Effector CD4-positive, alpha-beta T cell (primary cell): Measurements from ENCODE around the gene STON2.
"Not testable (repeated sequence)": the region's sequence is repeated elsewhere in the genome, so short reads cannot be mapped to it uniquely, and the experiment has no call there.

Source experiments
- DNase-seq: peaks from one replicate; pipeline ENCODE4 v3.0.0-alpha.2; 2020

Gene STON2

GRCh38 chr14:81263777-81264410, 136.2 kb downstream of the STON2 start:
- DNase-seq = no peak

- DNase-seq = no peak
These were observed 138.9 kb downstream of the STON2 start for GRCh38 chr14:81261176-81261575.

- DNase-seq = no peak
These were observed 139.4 kb downstream of the STON2 start for GRCh38 chr14:81260732-81261131.

GRCh38 chr14:81256289-81256960, 143.7 kb downstream of the STON2 start:
- DNase-seq = no peak

GRCh38 chr14:81252278-81252677, 147.8 kb downstream of the STON2 start:
- no peak for DNase-seq

- no peak for DNase-seq
These were observed 152.8 kb downstream of the STON2 start for GRCh38 chr14:81247271-81247766.

- DNase-seq = no peak
These were observed 153.5 kb downstream of the STON2 start for GRCh38 chr14:81246461-81247270.

GRCh38 chr14:81245771-81246170, 154.4 kb downstream of the STON2 start:
- no peak for DNase-seq

- DNase-seq = not testable (repeated sequence)
These were observed 155.7 kb downstream of the STON2 start for GRCh38 chr14:81244431-81244830.

- no peak for DNase-seq
These were observed 156.6 kb downstream of the STON2 start for GRCh38 chr14:81243499-81243898.

GRCh38 chr14:81236849-81237248, 163.3 kb downstream of the STON2 start:
- DNase-seq = not testable (repeated sequence)

- DNase-seq = no peak
These were observed 164.0 kb downstream of the STON2 start for GRCh38 chr14:81236138-81236537.

- DNase-seq = no peak
These were observed 165.0 kb downstream of the STON2 start for GRCh38 chr14:81235096-81235495.

GRCh38 chr14:81234278-81234677, 165.8 kb downstream of the STON2 start:
- DNase-seq = no peak

- DNase-seq = no peak
These were observed 166.5 kb downstream of the STON2 start for GRCh38 chr14:81233615-81234014.

GRCh38 chr14:81231540-81231939, 168.6 kb downstream of the STON2 start:
- DNase-seq = no peak

GRCh38 chr14:81224222-81224621, 175.9 kb downstream of the STON2 start:
- DNase-seq = no peak

GRCh38 chr14:81223788-81224187, 176.3 kb downstream of the STON2 start:
- not testable (repeated sequence) for DNase-seq

- DNase-seq = no peak
These were observed 177.4 kb downstream of the STON2 start for GRCh38 chr14:81222691-81223090.

- DNase-seq = no peak
These were observed 178.0 kb downstream of the STON2 start for GRCh38 chr14:81222126-81222525.

GRCh38 chr14:81221579-81222102, 178.5 kb downstream of the STON2 start:
- DNase-seq = no peak

GRCh38 chr14:81220830-81221578, 179.1 kb downstream of the STON2 start, which contains the start of gene GTF2A1:
Gene GTF2A1, minus strand, starts transcription at chr14:81220959. Its CDS starts 441 bp downstream, at chr14:81220518.
- DNase-seq = peak; percentile 92

GRCh38 chr14:81220580-81220829, 179.6 kb downstream of the STON2 start:
- DNase-seq = no peak
